K562 (cell line): ENCODE results near the gene PPM1M. TPM values are rescaled to one million over a fixed set of nuclear protein-coding genes. Genes with fewer than 3 reads are reported as not detected.
A peak's percentile ranks its signal among the peaks of the same experiment; 100 is the strongest.

Experiments
- ARID4B ChIP-seq: sonication (generic); formaldehyde crosslinking; IDR thresholded peaks from 2 replicates; pipeline ENCODE4 v1.8.0; 2022; ENCODE audit warnings: mild to moderate bottlenecking, missing genetic modification reagents
- CSDE1 ChIP-seq, 2 experiments: fragments of 450-650 bp; IDR thresholded peaks; 2 replicates each; pipeline ENCODE4 v1.6.1; 2016; ENCODE audit warnings: mild to moderate bottlenecking in 1 of 2
- EGR1 ChIP-seq: fragments of 450-650 bp; conservative IDR thresholded peaks from 2 replicates; pipeline ENCODE4 v1.6.1; 2017; ENCODE audit warnings: mild to moderate bottlenecking
- KLF16 ChIP-seq: IDR thresholded peaks from 2 replicates; pipeline ENCODE4 v1.6.1; 2016; ENCODE audit warnings: antibody characterized with exemption
- NFIX ChIP-seq: fragments of 250-450 bp; sonication (Bioruptor Pico); IDR thresholded peaks from 2 replicates; pipeline ENCODE4 v1.4.0; 2020; ENCODE audit warnings: low read depth, mild to moderate bottlenecking, moderate library complexity
- NONO ChIP-seq, 2 experiments: fragments of 200-400 bp in 1 of 2; fragments of 450-650 bp in 1 of 2; formaldehyde crosslinking in 1 of 2; IDR thresholded peaks; 2 replicates each; pipeline ENCODE4 v1.6.1; 2017; ENCODE audit warnings: low read depth in 2 of 2, mild to moderate bottlenecking in 2 of 2, moderate library complexity in 2 of 2, low read length in 1 of 2
- PTTG1 ChIP-seq: fragments of 450-650 bp; IDR thresholded peaks from 2 replicates; pipeline ENCODE4 v1.6.1; 2016; ENCODE audit warnings: low read depth, mild to moderate bottlenecking, missing genetic modification characterization, missing compliant biosample characterization
- SRF ChIP-seq, 2 experiments: fragments of 250-450, 450-650 bp in 1 of 2; sonication (Bioruptor Pico) in 1 of 2; sonication (generic) in 1 of 2; formaldehyde crosslinking; IDR thresholded peaks; 2 replicates each; pipeline versions ENCODE4 v1.5.0 to v1.5.1; 2020 to 2022; ENCODE audit warnings: mild to moderate bottlenecking in 1 of 2, missing genetic modification reagents in 1 of 2
- U2AF1 ChIP-seq: fragments of 200-400 bp; formaldehyde crosslinking; optimal IDR thresholded peaks from 2 replicates; pipeline ENCODE3; 2017; ENCODE audit warnings: mild to moderate bottlenecking, low read depth, low read length, moderate library complexity
- ZFP30 ChIP-seq: fragments of 250-450 bp; sonication (Bioruptor Pico); IDR thresholded peaks from 2 replicates; pipeline ENCODE4 v1.8.0; 2022; ENCODE audit warnings: moderate library complexity, mild to moderate bottlenecking, inconsistent platforms, borderline replicate concordance
- polyA plus RNA-seq, 8 experiments: library from polyadenylated mRNA; depleted of rRNA in 4 of 8; stranded (reverse) in 5 of 8; unstranded in 3 of 8; fragments of >200 nt; fragmentation: Nextera tagmentation in 2 of 8; fragmentation: Illumina TruSeq in 1 of 8; extraction: Ambion mirVana in 2 of 8; extraction: Trizol in 1 of 8; gene quantifications; 2 replicates each; pipeline versions ENCODE4 v1.2.1 to v1.2.3, GENCODE V29; 2011 to 2014; ENCODE audit warnings: inconsistent platforms in 1 of 8, missing spikeins in 1 of 8
- total RNA-seq, 7 experiments: library from RNA; depleted of rRNA in 6 of 7; stranded (reverse); fragments of >200 nt in 6 of 7; fragmentation: Illumina TruSeq in 2 of 7; extraction: Trizol in 2 of 7; gene quantifications; 2 replicates each; pipeline versions ENCODE4 v1.2.1 to v1.2.3, GENCODE V29; 2011 to 2021; ENCODE audit warnings: low replicate concordance in 1 of 7

PPM1M gene
- total and polyA plus RNA-seq, 9 of the 15 experiments (the other 6 are each of a cell fraction or from before 2014, with no cell fraction given): 1.4 to 9.2 (median 4.4) TPM

GRCh38 chr3:52298149-52299098 lies 52.9 kb downstream of the PPM1M start (continued):
- TF ChIP-seq PTTG1 (no peak), SRF (CRISPR knock-in tag; IDR thresholded peaks at IDR 0.05) (no peak), CSDE1 (IDR thresholded peaks at IDR 0.05) (no peak), ARID4B (0 out of 2 replicates have a peak, but pooled peaks have one; percentile 28), NONO (IDR thresholded peaks at IDR 0.05; ENCODE audit: low read depth in 2 of 2, low read length in 1 of 2) (no peak), EGR1 (peak; percentile 18; the same call in 1 of the 2 replicates), NFIX (no peak), ZFP30 (CRISPR knock-in tag) (no peak), KLF16 (no peak), U2AF1 (no peak)
- TF ChIP-seq, all 486 proteins: peak for 10
